WTC11 (cell line): ENCODE data around the gene COX6B1. TPM values are rescaled to one million over a fixed set of nuclear protein-coding genes. Genes with fewer than 3 reads are reported as not detected.

Experiments
- ATAC-seq: fragments of 200-7000 bp; cut with Tn5 transposase; 2 replicates; pipeline ENCODE4 v1.10.0; 2021; ENCODE audit warnings: mild to moderate bottlenecking, moderate library complexity
- Bru-seq: library from RNA; stranded (reverse); fragments of 400-500 nt; gene quantifications from one replicate; lab custom pipeline; 2021; lab: Mats Ljungman, UMichigan
- CTCF ChIA-PET: fragments of 300-600 bp; sonication (Branson Sonifier 250); formaldehyde crosslinking; loops from one replicate; lab custom pipeline; 2021; ENCODE audit warnings: antibody characterized with exemption; lab: Charles Lee
- POLR2A ChIA-PET: fragments of 350-600 bp; sonication (Branson Sonifier 250); formaldehyde crosslinking; loops from one replicate; lab custom pipeline; 2021; ENCODE audit warnings: antibody characterized with exemption; lab: Charles Lee
- DNase-seq: peaks from one replicate; pipeline ENCODE4 v3.0.0; 2021; ENCODE audit warnings: low spot score
- H3K27ac Mint-ChIP-seq: 2 replicates; pipeline ENCODE4 v1.8.0; 2021; ENCODE audit warnings: mixed read lengths
- H3K27me3 Mint-ChIP-seq: 2 replicates; pipeline ENCODE4 v1.8.0; 2021; ENCODE audit warnings: low read depth, mild to moderate bottlenecking, moderate library complexity, mixed read lengths
- H3K36me3 Mint-ChIP-seq: 2 replicates; pipeline ENCODE4 v1.8.0; 2021; ENCODE audit warnings: mixed read lengths
- H3K4me1 Mint-ChIP-seq: 2 replicates; pipeline ENCODE4 v1.8.0; 2022; ENCODE audit warnings: mixed read lengths
- H3K4me3 Mint-ChIP-seq: 2 replicates; pipeline ENCODE4 v1.8.0; 2021; ENCODE audit warnings: mild to moderate bottlenecking, moderate library complexity, mixed read lengths
- H3K9me3 Mint-ChIP-seq: 2 replicates; pipeline ENCODE4 v1.8.0; 2021; ENCODE audit warnings: mixed read lengths
- ATF1 ChIP-seq: sonication (generic); formaldehyde crosslinking; IDR thresholded peaks from 2 replicates; pipeline ENCODE4 v1.8.1; 2023; ENCODE audit warnings: mild to moderate bottlenecking, moderate library complexity, missing genetic modification reagents
- ATF3 ChIP-seq: sonication (generic); formaldehyde crosslinking; conservative IDR thresholded peaks from 2 replicates; pipeline ENCODE4 v1.8.1; 2022; ENCODE audit warnings: mild to moderate bottlenecking, missing genetic modification reagents
- ATF6 ChIP-seq: sonication (generic); formaldehyde crosslinking; IDR thresholded peaks from 2 replicates; pipeline ENCODE4 v1.8.1; 2023; ENCODE audit warnings: mild to moderate bottlenecking, missing genetic modification reagents
- CREM ChIP-seq: sonication (generic); formaldehyde crosslinking; IDR thresholded peaks from 2 replicates; pipeline ENCODE4 v1.8.1; 2022; ENCODE audit warnings: mild to moderate bottlenecking, missing genetic modification reagents, moderate library complexity
- CTCF ChIP-seq: fragments of 200-600 bp; IDR thresholded peaks from 2 replicates; pipeline ENCODE4 v1.8.0; 2022; ENCODE audit warnings: antibody characterized with exemption
- E2F4 ChIP-seq: sonication (generic); formaldehyde crosslinking; IDR thresholded peaks from 2 replicates; pipeline ENCODE4 v1.8.1; 2022; ENCODE audit warnings: low read depth, mild to moderate bottlenecking, moderate library complexity, missing genetic modification reagents, borderline replicate concordance
- ESRRA ChIP-seq: sonication (generic); formaldehyde crosslinking; IDR thresholded peaks from 2 replicates; pipeline ENCODE4 v1.8.1; 2022; ENCODE audit warnings: mild to moderate bottlenecking, missing genetic modification reagents, borderline replicate concordance
- ETV6 ChIP-seq: sonication (generic); formaldehyde crosslinking; IDR thresholded peaks from 2 replicates; pipeline ENCODE4 v1.8.1; 2022; ENCODE audit warnings: mild to moderate bottlenecking, missing genetic modification reagents
- HMGXB4 ChIP-seq: sonication (generic); formaldehyde crosslinking; IDR thresholded peaks from 2 replicates; pipeline ENCODE4 v1.8.1; 2023; ENCODE audit warnings: mild to moderate bottlenecking, moderate library complexity, missing genetic modification reagents
- IRF1 ChIP-seq: sonication (generic); formaldehyde crosslinking; IDR thresholded peaks from 2 replicates; pipeline ENCODE4 v1.8.0; 2023; ENCODE audit warnings: missing genetic modification reagents
- JAZF1 ChIP-seq: fragments of 250-450 bp; sonication (Bioruptor Pico); IDR thresholded peaks from 2 replicates; pipeline ENCODE4 v1.9.0; 2021; ENCODE audit warnings: moderate library complexity, mild to moderate bottlenecking, inconsistent platforms
- NFYB ChIP-seq: sonication (generic); formaldehyde crosslinking; conservative IDR thresholded peaks from 2 replicates; pipeline ENCODE4 v1.8.0; 2022; ENCODE audit warnings: low read depth, missing genetic modification reagents
- SMAD3 ChIP-seq: sonication (generic); formaldehyde crosslinking; IDR thresholded peaks from 2 replicates; pipeline ENCODE4 v1.8.0; 2022; ENCODE audit warnings: missing genetic modification reagents, mild to moderate bottlenecking, borderline replicate concordance
- SP1 ChIP-seq: sonication (generic); formaldehyde crosslinking; conservative IDR thresholded peaks from 2 replicates; pipeline ENCODE4 v1.8.1; 2022; ENCODE audit warnings: missing genetic modification reagents
- TEAD1 ChIP-seq: sonication (generic); formaldehyde crosslinking; IDR thresholded peaks from 2 replicates; pipeline ENCODE4 v1.8.0; 2022; ENCODE audit warnings: mild to moderate bottlenecking, missing genetic modification reagents
- ZBTB21 ChIP-seq: sonication (generic); formaldehyde crosslinking; IDR thresholded peaks from 2 replicates; pipeline ENCODE4 v1.8.1; 2023; ENCODE audit warnings: mild to moderate bottlenecking, missing genetic modification reagents, borderline replicate concordance
- ZNF232 ChIP-seq: sonication (generic); formaldehyde crosslinking; IDR thresholded peaks from 2 replicates; pipeline ENCODE4 v1.8.0; 2022; ENCODE audit warnings: mild to moderate bottlenecking, missing genetic modification reagents
- ZNF396 ChIP-seq: fragments of 250-450 bp; sonication (Bioruptor Pico); IDR thresholded peaks from 2 replicates; pipeline ENCODE4 v1.8.0; 2021; ENCODE audit warnings: mild to moderate bottlenecking, moderate library complexity, borderline replicate concordance
- ZNF512 ChIP-seq: sonication (generic); formaldehyde crosslinking; IDR thresholded peaks from 2 replicates; pipeline ENCODE4 v1.8.1; 2022; ENCODE audit warnings: missing genetic modification reagents, borderline replicate concordance
- long read RNA-seq, 3 experiments: library from RNA in 1 of 3; library from capped mRNA in 1 of 3; library from polyadenylated mRNA in 1 of 3; unstranded in 2 of 3; stranded (forward) in 1 of 3; transcript quantifications; one replicate each; pipeline ENCODE4 v2.0.0, GENCODE V29; 2021
- total RNA-seq: library from RNA; stranded (reverse); gene quantifications from 3 replicates; pipeline ENCODE4 v1.2.3, GENCODE V29; 2021

Gene COX6B1
- 523 to 536 TPM (median 526 TPM) in 3 replicates for total RNA-seq
- Bru-seq, nascent RNA: percentile 89 among the genes with signal in this experiment
- long read RNA-seq, experiment 1, transcript COX6B1-201 (4 exons, 667 nt): major isoform, 282 of 301 reads
- long read RNA-seq, experiment 1, partial matches to known transcripts: 9 of 301 reads
- long read RNA-seq, experiment 1, other reads (novel, unspliced or antisense): 9 of 301 reads
- long read RNA-seq, experiment 2, transcript COX6B1-201 (4 exons, 667 nt): major isoform, 360 of 422 reads
- long read RNA-seq, experiment 2, partial matches to known transcripts: 44 of 422 reads
- long read RNA-seq, experiment 2, other reads (novel, unspliced or antisense): 18 of 422 reads
- long read RNA-seq, experiment 3, partial matches to known transcripts: 1 of 4 reads
- long read RNA-seq, experiment 3, other reads (novel, unspliced or antisense): 1 of 4 reads

- DNase-seq: peak; percentile 90
- Mint-ChIP-seq H3K36me3 (peaks cover 13% of the 10 kb centered on the region), H3K4me1 (peaks cover 13% of the 10 kb centered on the region), H3K4me3 (peak within 1 kb of the TSS; percentile 91), H3K27me3 (peaks cover 17% of the 10 kb centered on the region), H3K27ac (peak within 1 kb of the TSS; percentile 88), H3K9me3 (no peaks in the 10 kb centered on the region)
- ChIA-PET POLR2A (interaction anchor here (0.6 to 1.4 kb wide), 8 partner anchors 12 to 138 kb away, joined by 3 to 8 read pairs (median 3); partner anchors contain the start of gene LIN37), CTCF (interaction anchor here (0.7 to 1.7 kb wide), 15 partner anchors 9 to 379 kb away, joined by 3 to 8 read pairs (median 4); partner anchors contain the start of genes PSENEN and U2AF1L4)
- peak; percentile 60 for ATAC-seq
- TF ChIP-seq ZNF232 (CRISPR knock-in tag) (peak; percentile 59; the same call in 1 of the 2 replicates), ETV6 (CRISPR knock-in tag) (peak; percentile 67; the same call in 1 of the 2 replicates), ESRRA (CRISPR knock-in tag) (peak; percentile 25; the same call in 1 of the 2 replicates), HMGXB4 (0 out of 2 replicates have a peak, but pooled peaks have one; percentile 7), ZBTB21 (CRISPR knock-in tag) (no peak), ATF6 (no peak), E2F4 (CRISPR knock-in tag) (no peak), IRF1 (CRISPR knock-in tag) (0 out of 2 replicates have a peak, but pooled peaks have one; percentile 26), NFYB (CRISPR knock-in tag) (peak; percentile 88), SP1 (CRISPR knock-in tag) (peak; percentile 86)
Measured at GRCh38 chr19:35648017-35648961, at the start of gene COX6B1. Gene COX6B1 (plus strand): TSS chr19:35648323. CDS start chr19:35651244, 2,921 bp downstream.

GRCh38 chr19:35601971-35602370 lies 46.2 kb upstream of the COX6B1 start:
- Mint-ChIP-seq H3K9me3 (peaks cover 11% of the 10 kb centered on the region), H3K27ac (no peak overlapping the region), H3K4me1 (peaks cover 3% of the 10 kb centered on the region; the same call in 1 of the 2 replicates), H3K27me3 (peaks cover 36% of the 10 kb centered on the region), H3K36me3 (peaks cover under 1% of the 10 kb centered on the region; the same call in 1 of the 2 replicates), H3K4me3 (no peak overlapping the region)
- DNase-seq (no peak), ATAC-seq (no peak)
- CTCF ChIA-PET: interaction anchor here (1.8 to 2.2 kb wide), 2 partner anchors 9 to 44 kb away, joined by 8 read pairs; no protein-coding TSS in a partner anchor
- POLR2A ChIA-PET: no interaction called here
- TF ChIP-seq ZNF396 (CRISPR knock-in tag) (no peak), E2F4 (CRISPR knock-in tag) (no peak), ZNF512 (no peak), SP1 (CRISPR knock-in tag) (no peak), JAZF1 (no peak), SMAD3 (CRISPR knock-in tag) (no peak), TEAD1 (CRISPR knock-in tag) (no peak), ZNF232 (CRISPR knock-in tag) (no peak), ATF3 (CRISPR knock-in tag) (no peak), CREM (CRISPR knock-in tag) (no peak), CTCF (no peak), ATF1 (CRISPR knock-in tag) (no peak)
